ENCODE data around the gene CAPN2. TPM values are rescaled to one million over a fixed set of nuclear protein-coding genes. Genes with fewer than 3 reads are reported as not detected.
"Not testable (repeated sequence)": the region's sequence is repeated elsewhere in the genome, so short reads cannot be mapped to it uniquely, and the experiment has no call there.

Gene CAPN2
- total RNA-seq, 2 donors from 2014 or later = 235 to 258 TPM

DNA sequence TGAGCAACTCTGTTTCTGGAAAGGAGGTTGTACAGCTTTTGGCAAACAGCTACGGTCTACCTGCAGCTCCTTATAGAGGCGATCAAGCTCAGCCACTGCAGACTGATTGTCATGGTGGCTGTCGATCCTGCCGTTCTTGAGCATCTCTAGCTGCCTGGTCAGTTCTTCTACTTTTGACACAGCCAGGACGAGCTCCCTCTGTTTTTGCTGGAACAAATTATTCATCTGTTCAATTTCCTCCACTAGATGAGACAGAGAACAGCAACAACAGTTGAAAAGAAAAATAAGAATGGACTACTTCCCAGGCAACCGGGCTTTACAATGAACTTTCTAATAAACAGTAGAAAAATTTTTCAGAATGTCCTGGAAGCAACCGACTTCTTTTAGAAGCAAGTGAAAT is 90.9 kb downstream of the CAPN2 start:
- no peak overlapping the region for H3K4me3 ChIP-seq
- peaks cover 41% of the 10 kb centered on the region for H3K36me3 ChIP-seq
- H3K27me3 ChIP-seq (replicated peaks; ENCODE audit: insufficient read depth) = no peaks in the 10 kb centered on the region
- TF ChIP-seq, protein P1, sequence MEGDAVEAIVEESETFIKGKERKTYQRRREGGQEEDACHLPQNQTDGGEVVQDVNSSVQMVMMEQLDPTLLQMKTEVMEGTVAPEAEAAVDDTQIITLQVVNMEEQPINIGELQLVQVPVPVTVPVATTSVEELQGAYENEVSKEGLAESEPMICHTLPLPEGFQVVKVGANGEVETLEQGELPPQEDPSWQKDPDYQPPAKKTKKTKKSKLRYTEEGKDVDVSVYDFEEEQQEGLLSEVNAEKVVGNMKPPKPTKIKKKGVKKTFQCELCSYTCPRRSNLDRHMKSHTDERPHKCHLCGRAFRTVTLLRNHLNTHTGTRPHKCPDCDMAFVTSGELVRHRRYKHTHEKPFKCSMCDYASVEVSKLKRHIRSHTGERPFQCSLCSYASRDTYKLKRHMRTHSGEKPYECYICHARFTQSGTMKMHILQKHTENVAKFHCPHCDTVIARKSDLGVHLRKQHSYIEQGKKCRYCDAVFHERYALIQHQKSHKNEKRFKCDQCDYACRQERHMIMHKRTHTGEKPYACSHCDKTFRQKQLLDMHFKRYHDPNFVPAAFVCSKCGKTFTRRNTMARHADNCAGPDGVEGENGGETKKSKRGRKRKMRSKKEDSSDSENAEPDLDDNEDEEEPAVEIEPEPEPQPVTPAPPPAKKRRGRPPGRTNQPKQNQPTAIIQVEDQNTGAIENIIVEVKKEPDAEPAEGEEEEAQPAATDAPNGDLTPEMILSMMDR (IDR thresholded peaks at IDR 0.05) = no peak
- no peaks in the 10 kb centered on the region for H3K4me1 ChIP-seq (ENCODE audit: control insufficient read depth in 1 of 2, low read depth in 2 of 2)
- H3K27ac ChIP-seq = no peak overlapping the region
- no peaks in the 10 kb centered on the region for H3K9me3 ChIP-seq
- no peak for DNase-seq (ENCODE audit: low spot score)
- ATAC-seq (ENCODE audit: insufficient number of reproducible peaks, low FRiP score, low read depth) = no peak

DNA sequence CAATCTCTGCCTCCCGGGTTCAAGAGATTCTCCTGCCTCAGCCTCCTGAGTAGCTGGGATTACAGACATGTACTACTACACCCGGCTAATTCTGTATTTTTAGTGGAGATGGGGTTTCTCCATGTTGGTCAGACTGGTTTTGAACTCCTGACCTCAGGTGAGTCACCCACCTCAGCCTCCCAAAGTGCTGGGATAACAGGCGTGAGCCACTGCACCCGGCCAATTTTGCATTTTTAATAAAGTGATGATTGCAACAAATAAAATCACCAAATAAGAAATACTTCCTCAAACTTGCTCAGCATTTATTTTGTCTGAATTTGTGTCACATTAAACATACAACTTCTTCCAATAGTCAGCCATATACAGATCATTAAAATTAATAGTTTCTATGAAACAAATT is 97.6 kb downstream of the CAPN2 start:
- H3K27me3 ChIP-seq (replicated peaks; ENCODE audit: insufficient read depth); ATAC-seq (ENCODE audit: insufficient number of reproducible peaks, low FRiP score, low read depth); H3K4me3 ChIP-seq; H3K4me1 ChIP-seq (ENCODE audit: control insufficient read depth in 1 of 2, low read depth in 2 of 2); DNase-seq (ENCODE audit: low spot score); H3K27ac ChIP-seq; H3K9me3 ChIP-seq: not testable (repeated sequence)
- peaks cover 32% of the 10 kb centered on the region for H3K36me3 ChIP-seq

DNA sequence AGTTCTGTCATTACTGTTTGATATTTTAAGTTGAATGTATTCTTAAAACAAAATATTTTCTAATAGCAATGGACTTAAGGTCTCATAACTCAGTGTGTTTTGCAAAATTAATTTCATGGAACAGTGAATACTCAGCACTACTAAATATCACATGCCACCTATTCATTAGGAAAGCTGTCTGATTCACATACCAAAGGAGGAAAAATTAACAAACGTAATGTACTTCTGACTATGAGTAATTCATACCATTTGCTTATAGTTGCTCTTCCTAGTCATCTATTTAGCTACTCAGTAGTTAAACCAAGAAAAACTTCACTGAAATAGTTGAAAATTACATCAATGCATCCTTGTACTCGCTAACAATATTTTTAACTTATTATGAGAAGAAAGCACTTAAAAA is 98.2 kb downstream of the CAPN2 start:
- no peaks in the 10 kb centered on the region for H3K27me3 ChIP-seq (replicated peaks; ENCODE audit: insufficient read depth)
- peaks cover 32% of the 10 kb centered on the region for H3K36me3 ChIP-seq
- TF ChIP-seq, protein P1 (IDR thresholded peaks at IDR 0.05) = no peak
- no peak for DNase-seq (ENCODE audit: low spot score)
- H3K27ac ChIP-seq = no peak overlapping the region
- ATAC-seq (ENCODE audit: insufficient number of reproducible peaks, low FRiP score, low read depth) = no peak
- H3K4me1 ChIP-seq (ENCODE audit: control insufficient read depth in 1 of 2, low read depth in 2 of 2) = peaks cover 2 to 7% of the 10 kb centered on the region in 2 donors
- no peaks in the 10 kb centered on the region for H3K9me3 ChIP-seq
- no peak overlapping the region for H3K4me3 ChIP-seq

DNA sequence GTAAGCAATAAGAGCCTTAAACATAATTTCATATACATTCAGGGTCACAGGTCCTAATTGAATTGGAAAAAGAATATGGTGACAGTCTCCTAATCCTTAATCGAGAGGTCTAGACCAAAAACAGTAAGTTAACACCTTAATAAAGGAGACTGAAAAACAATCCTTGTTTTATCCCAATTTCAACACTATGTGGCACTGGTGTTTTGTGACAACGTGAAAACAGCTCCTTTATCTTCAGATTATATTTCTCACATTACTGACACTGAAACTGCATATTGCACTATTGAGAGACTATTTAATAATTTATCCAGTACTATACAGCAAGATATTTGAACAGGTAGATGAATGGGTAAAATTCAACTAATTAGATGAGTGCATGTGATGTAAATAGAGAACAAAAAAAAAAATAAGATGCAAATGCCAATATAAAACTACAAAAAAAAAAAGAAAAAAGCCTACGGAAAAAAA is 99.3 kb downstream of the CAPN2 start:
- Histone ChIP-seq H3K27ac (no peak overlapping the region), H3K9me3 (no peaks in the 10 kb centered on the region), H3K36me3 (peaks cover 24% of the 10 kb centered on the region), H3K4me3 (no peak overlapping the region), H3K4me1 (ENCODE audit: control insufficient read depth in 1 of 2, low read depth in 2 of 2) (peaks cover 7 to 18% of the 10 kb centered on the region in 2 donors), H3K27me3 (replicated peaks; ENCODE audit: insufficient read depth) (no peaks in the 10 kb centered on the region)
- TF ChIP-seq, protein P1 (IDR thresholded peaks at IDR 0.05) = peak; percentile 48
- no peak for DNase-seq (ENCODE audit: low spot score)
- no peak for ATAC-seq (ENCODE audit: insufficient number of reproducible peaks, low FRiP score, low read depth)

DNA sequence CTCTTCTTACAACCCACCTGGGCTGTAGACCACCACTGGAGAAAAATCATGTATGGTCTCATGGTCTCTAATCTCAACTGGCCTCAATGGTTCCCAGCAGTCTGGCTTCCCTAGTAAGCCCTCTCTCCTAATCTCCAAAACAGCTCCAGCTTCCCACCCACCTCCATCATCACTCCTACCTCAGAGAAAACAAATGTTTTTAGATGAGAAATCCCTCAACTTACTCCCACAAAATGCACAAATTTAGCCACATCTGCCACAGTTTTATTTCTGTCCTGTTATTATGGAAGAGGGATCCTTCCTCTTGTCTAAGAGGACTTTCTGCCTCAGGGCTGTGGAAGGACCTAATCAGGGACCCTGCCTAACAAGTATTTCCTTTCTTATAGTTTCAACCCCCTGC is 101.3 kb downstream of the CAPN2 start:
- Histone ChIP-seq H3K36me3 (peaks cover 19% of the 10 kb centered on the region), H3K4me3 (no peak overlapping the region), H3K9me3 (no peaks in the 10 kb centered on the region), H3K27me3 (replicated peaks; ENCODE audit: insufficient read depth) (no peaks in the 10 kb centered on the region), H3K4me1 (ENCODE audit: control insufficient read depth in 1 of 2, low read depth in 2 of 2) (peaks cover 7 to 21% of the 10 kb centered on the region in 2 donors), H3K27ac (no peak overlapping the region)
- TF ChIP-seq, protein P1 (IDR thresholded peaks at IDR 0.05) = no peak
- no peak for ATAC-seq (ENCODE audit: insufficient number of reproducible peaks, low FRiP score, low read depth)
- DNase-seq (ENCODE audit: low spot score) = no peak

All from thoracic aorta (tissue), 2 donors.